CD4-positive, alpha-beta T cell treated with Interleukin-2 at 100 ng/mL for 4 hours (primary cell): Measurements from ENCODE around the gene P2RX4.
"Not testable (repeated sequence)": the region's sequence is repeated elsewhere in the genome, so short reads cannot be mapped to it uniquely, and the experiment has no call there.

Source experiments
- DNase-seq: peaks from one replicate; pipeline ENCODE4 v3.0.0-alpha.2; 2020; ENCODE audit warnings: low spot score

P2RX4 gene

DNA sequence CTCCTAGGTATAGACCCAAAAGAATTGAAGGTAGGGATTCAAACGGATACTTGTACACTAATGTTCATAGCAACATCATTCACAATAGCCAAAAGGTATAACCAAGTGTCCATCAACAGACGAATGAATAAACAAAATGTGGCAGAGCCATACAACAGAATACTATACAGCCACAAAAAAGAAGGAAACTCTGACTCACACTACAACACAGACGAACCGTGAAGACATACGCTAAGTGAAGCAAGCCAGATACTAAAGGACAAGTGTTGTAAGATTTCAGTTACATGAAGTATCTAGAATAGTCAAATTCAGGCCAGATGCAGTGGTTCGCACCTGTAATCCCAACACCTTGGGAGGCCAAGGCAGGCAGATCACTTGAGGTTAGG, 67.4 kb downstream of the P2RX4 start:
- DNase-seq: no peak

DNA sequence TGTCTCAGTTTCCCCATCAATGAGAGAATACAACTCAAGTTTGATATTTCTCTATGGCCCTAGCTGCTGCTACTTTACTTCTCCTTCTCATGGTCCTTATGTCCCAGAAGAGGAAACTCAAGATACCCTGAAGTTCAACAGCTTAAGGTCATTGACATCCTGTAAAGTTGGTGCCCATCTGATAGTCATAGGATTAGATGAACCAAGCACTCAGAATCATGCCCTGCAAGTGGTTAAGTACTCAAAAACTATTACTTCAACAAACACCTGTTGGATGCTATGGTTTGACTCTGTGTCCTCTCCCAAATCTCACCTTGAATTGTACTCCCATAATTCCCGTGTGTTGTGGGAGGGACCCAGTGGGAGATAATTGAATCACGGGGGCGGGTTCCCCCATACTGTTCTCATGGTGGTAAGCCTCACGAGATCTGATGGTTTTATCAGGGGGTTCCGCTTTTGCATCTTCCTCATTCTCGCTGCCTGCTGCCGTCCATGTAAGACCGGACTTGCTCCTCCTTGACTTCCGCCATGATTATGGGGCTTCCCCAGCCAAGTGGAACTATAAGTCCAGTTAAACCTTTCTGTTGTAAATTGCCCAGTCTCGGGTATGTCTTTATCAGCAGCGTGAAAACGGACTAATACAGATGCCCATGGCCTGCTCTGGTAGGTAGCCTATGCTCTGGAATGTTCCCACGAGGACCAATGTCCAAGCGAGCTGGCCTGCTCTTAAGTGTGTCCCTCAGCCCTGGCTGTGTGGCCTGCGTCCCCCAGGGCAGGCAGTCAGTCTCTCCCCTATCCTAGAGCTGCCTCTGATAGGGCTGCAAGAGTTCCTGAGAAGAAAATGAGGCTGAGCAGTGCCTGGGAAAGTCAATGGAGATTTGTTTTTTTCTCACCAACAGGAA, 68.5 kb downstream of the P2RX4 start:
- DNase-seq: no peak

DNA sequence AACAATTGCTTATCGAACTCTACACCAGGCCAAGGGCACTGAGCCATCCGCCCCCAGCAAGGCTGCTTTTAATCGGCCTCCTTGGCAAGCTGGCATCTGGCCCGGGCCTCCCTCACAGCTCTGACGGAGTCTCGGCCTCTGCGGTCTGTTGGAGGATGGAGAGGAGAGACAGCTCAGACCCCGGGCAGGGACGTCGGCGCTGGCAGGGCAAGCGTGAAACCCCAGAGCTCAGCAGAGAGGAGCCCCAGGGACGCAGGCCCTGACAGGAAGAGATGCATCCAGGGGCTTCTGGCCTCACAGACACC, 69.1 kb downstream of the P2RX4 start:
- no peak for DNase-seq

DNA sequence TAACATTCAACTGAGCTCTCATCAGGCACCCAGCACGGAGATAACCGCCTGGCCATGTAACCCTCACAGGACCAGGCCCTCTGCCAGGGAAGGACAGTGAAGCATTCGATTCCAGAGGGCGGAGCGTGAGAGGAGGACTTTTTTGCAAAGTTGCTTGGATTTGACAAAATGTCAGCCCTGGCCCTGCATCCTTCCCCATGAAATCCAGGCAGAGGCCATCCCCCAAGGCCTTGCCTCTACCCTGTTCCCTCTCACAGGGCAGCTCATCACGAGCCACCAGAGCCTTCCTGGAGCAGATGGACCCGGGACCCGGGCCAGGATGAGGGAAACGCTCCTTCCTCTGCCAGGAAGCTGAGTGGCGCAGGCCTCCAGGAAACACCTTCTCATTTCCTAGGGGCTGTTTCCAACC, 69.6 kb downstream of the P2RX4 start:
- no peak for DNase-seq

DNA sequence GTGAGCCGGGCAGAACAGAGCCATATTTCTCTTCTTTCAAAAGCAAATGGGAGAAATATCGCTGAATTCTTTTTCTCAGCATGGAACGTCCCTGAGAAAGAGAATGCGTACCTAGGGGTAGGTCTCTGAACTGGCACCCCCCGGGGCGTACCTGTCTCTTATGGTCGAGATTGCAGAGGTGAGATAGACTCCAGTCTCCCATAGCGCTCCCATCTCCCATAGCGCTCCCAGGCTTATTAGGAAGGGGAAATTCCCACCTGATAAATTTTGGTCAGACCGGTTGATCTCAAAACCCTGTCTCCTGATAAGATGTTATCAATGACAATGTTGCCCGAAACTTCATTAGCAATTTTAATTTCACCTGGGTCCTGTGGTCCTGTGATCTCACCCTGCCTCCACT, 70.6 kb downstream of the P2RX4 start:
- DNase-seq: not testable (repeated sequence)

DNA sequence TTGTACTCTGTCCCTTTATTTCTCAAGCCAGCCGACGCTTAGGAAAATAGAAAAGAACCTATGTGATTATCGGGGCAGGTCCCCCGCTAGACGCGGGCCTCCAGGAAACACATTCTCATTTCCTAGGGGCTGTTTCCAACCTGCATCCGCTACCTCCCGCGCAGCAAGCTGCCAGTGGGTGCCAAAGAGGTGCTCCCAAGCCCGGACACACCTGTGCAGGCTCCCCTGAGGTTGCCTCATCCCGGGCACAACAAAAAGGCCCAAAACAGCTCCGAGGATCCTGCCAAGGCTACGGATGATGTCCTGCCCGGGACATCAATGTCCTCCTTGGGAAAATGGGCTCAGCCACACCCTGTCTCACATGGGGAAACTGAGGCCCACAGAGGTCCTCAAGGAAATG, 71.2 kb downstream of the P2RX4 start:
- DNase-seq: not testable (repeated sequence)

DNA sequence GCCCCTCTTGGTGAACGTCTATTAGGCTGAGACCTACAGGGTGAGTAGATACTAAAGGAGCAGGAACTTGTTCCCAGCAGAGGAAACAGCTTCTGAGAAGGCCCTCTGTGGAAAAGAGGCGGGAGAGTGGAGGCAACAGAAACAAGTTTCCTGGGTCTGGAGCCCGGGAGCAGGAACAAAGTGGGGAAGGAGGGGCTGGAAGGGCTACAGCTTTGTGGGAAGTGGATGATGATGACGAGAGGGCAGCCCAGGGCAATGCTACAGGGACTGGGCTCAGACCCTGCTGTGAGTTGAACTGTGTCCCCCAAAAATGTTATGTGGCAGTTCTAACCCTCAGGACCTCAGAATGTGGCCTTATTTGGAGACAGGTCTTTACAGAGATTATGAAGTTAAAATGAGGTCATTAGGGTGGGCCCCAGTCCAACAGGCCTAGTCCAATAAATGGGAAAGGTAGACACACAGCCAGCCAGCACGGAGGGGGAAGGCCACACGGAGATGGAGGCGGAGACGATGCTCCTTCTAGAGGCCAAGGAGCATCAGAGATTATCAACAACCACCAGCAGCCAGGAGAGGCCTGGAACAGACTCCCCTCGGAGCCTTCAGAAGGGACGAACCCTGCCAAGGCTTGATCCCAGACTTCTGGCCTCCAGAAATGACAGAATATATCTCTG, 72.3 kb downstream of the P2RX4 start:
- no peak for DNase-seq

DNA sequence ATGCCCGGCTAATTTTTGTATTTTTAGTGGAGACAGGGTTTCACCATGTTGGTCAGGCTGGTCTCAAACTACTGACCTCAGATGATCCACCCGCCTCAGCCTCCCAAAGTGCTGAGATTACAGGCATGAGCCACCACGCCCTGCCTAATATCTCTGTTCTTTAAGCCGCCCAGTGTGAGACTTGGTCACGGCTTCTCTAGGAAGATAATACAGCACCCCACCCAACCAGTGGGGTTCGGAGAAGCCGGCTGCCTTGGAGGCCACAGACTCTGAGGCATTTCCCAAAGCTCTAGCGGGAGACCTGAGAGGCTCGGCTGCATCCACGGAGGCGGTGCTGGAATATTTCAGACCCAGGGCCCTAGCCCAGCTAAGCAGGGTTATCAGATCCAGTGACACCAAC, 73.0 kb downstream of the P2RX4 start:
- DNase-seq: not testable (repeated sequence)

DNA sequence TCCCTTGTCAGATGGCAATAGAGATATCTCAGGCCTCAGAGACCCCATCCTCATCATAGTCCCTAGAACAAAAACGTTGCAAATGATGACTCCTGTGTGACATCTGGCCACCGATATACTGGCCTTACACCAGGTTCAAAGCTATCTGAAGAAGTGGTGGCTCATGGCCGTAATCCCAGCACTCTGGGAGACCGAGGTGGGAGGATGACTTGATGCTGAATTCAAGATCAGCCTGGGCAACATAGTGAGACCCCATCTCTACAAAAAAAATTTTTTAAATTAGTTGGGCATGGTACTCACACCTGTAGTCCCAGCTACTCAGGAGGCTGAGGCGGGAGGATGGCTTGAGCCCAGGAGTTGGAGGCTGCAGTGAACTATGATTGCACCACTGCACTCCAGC, 73.5 kb downstream of the P2RX4 start:
- DNase-seq: no peak
